ENCODE measurements around the gene COBL. TPM values are rescaled to one million over a fixed set of nuclear protein-coding genes. Genes with fewer than 3 reads are reported as not detected.

Gene COBL
- total RNA-seq, 1 donor from 2014 or later = 6.3 TPM

DNA sequence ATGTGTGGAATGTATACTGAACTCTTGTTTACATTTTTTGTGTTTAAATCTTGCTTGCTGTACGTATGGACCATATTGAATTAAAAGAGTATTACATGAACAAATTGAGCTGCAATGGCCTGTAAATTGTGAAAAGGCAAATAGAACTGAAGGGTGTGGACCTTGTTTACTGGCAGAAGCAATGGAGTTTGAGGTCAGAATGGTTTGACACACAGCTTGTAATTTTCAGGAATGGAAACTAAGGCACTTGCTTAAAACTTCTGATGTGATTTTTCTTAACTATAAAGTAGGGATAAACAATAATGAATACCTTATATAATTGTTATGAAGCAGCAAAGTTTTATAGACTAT, 33.9 kb upstream of the COBL start:
- Mint-ChIP-seq H3K27ac (no peak overlapping the region), H3K27me3 (ENCODE audit: insufficient read depth, low read depth) (peaks cover 4% of the 10 kb centered on the region), H3K9me3 (no peaks in the 10 kb centered on the region), H3K4me1 (no peaks in the 10 kb centered on the region), H3K36me3 (no peaks in the 10 kb centered on the region), H3K4me3 (no peak overlapping the region)
- Histone ChIP-seq H3K9me3 (ENCODE audit: low read depth) (no peaks in the 10 kb centered on the region), H3K9ac (no peak overlapping the region), H2AFZ (replicated peaks) (no peak overlapping the region), H3K36me3 (no peaks in the 10 kb centered on the region), H4K20me1 (ENCODE audit: low read depth) (no peaks in the 10 kb centered on the region), H3K4me2 (no peak overlapping the region), H3K27me3 (no peaks in the 10 kb centered on the region), H3K4me1 (peaks cover 3% of the 10 kb centered on the region), H3K27ac (no peak overlapping the region), H3F3A (ENCODE audit: low read depth) (no peaks in the 10 kb centered on the region), H3K4me3 (no peak overlapping the region), H3K79me2 (ENCODE audit: low read depth) (no peaks in the 10 kb centered on the region)
- no peak for DNase-seq (ENCODE audit: low spot score)
- no peak for TF ChIP-seq CTCF (IDR thresholded peaks at IDR 0.05)
- no peak for TF ChIP-seq EZH2 (IDR thresholded peaks at IDR 0.05)
- TF ChIP-seq EZH2phosphoT487 (IDR thresholded peaks at IDR 0.05) = no peak

- Mint-ChIP-seq H3K27ac (no peak overlapping the region), H3K27me3 (ENCODE audit: insufficient read depth, low read depth) (peaks cover 4% of the 10 kb centered on the region)
These were observed 33.4 kb upstream of the COBL start for GRCh38 chr7:51349820-51350545.

DNA sequence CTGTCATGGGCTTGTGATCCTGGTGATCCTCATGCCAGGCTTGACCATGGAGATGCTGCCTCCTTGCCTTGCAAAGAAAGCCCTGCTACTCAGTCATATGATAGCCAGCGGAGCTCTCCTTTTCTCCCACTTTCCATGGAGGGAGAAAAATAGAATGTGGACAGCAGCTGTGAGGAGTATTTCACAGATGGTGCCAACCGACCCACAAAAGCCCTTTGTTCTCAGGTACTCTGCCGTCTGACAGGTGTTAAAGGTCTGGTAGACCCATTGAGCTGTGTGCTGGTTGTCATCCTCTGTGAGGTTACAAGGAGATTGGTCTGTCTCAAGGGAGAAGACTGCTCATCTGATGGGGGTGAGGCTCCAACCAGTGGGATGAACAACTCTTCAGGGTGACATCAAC, 29.5 kb upstream of the COBL start:
- H2AFZ ChIP-seq (replicated peaks) = no peak overlapping the region
- TF ChIP-seq CTCF (IDR thresholded peaks at IDR 0.05) = no peak
- no peak for TF ChIP-seq EZH2phosphoT487 (IDR thresholded peaks at IDR 0.05)
- no peak for TF ChIP-seq EZH2 (IDR thresholded peaks at IDR 0.05)
- DNase-seq (ENCODE audit: low spot score) = no peak
- no peak overlapping the region for H3K9ac ChIP-seq
- no peaks in the 10 kb centered on the region for H3K36me3 ChIP-seq
- no peaks in the 10 kb centered on the region for H3F3A ChIP-seq (ENCODE audit: low read depth)
- H3K27ac ChIP-seq = no peak overlapping the region
- H3K27me3 ChIP-seq = no peaks in the 10 kb centered on the region
- Mint-ChIP-seq H3K27me3 (ENCODE audit: insufficient read depth, low read depth) (peaks cover 4% of the 10 kb centered on the region), H3K4me1 (no peaks in the 10 kb centered on the region), H3K36me3 (no peaks in the 10 kb centered on the region), H3K9me3 (no peaks in the 10 kb centered on the region), H3K27ac (no peak overlapping the region), H3K4me3 (no peak overlapping the region)
- H3K4me3 ChIP-seq = no peak overlapping the region
- H4K20me1 ChIP-seq (ENCODE audit: low read depth) = no peaks in the 10 kb centered on the region
- no peak overlapping the region for H3K4me2 ChIP-seq
- H3K4me1 ChIP-seq = peaks cover 3% of the 10 kb centered on the region
- H3K79me2 ChIP-seq (ENCODE audit: low read depth) = no peaks in the 10 kb centered on the region
- H3K9me3 ChIP-seq (ENCODE audit: low read depth) = no peaks in the 10 kb centered on the region

More at GRCh38 chr7:51349820-51350545, 33.4 kb upstream of the COBL start:
- Mint-ChIP-seq H3K4me3 (no peak overlapping the region), H3K9me3 (no peaks in the 10 kb centered on the region), H3K4me1 (no peaks in the 10 kb centered on the region), H3K36me3 (no peaks in the 10 kb centered on the region)
- H3K4me1 ChIP-seq = peaks cover 3% of the 10 kb centered on the region
- no peaks in the 10 kb centered on the region for H3K36me3 ChIP-seq
- no peak overlapping the region for H3K27ac ChIP-seq
- no peak for TF ChIP-seq EZH2phosphoT487 (IDR thresholded peaks at IDR 0.05)
- no peak overlapping the region for H2AFZ ChIP-seq (replicated peaks)
- H3F3A ChIP-seq (ENCODE audit: low read depth) = no peaks in the 10 kb centered on the region
- no peaks in the 10 kb centered on the region for H3K9me3 ChIP-seq (ENCODE audit: low read depth)
- DNase-seq (ENCODE audit: low spot score) = no peak
- no peaks in the 10 kb centered on the region for H3K79me2 ChIP-seq (ENCODE audit: low read depth)
- no peaks in the 10 kb centered on the region for H3K27me3 ChIP-seq
- H3K4me2 ChIP-seq = no peak overlapping the region
- no peak overlapping the region for H3K9ac ChIP-seq
- H3K4me3 ChIP-seq = no peak overlapping the region
- H4K20me1 ChIP-seq (ENCODE audit: low read depth) = no peaks in the 10 kb centered on the region

- Histone ChIP-seq H3K4me2 (no peak overlapping the region), H3K4me1 (no peaks in the 10 kb centered on the region), H3K79me2 (ENCODE audit: low read depth) (no peaks in the 10 kb centered on the region), H3K4me3 (no peak overlapping the region), H3K9ac (no peak overlapping the region), H3K9me3 (ENCODE audit: low read depth) (no peaks in the 10 kb centered on the region), H3F3A (ENCODE audit: low read depth) (no peaks in the 10 kb centered on the region), H4K20me1 (ENCODE audit: low read depth) (no peaks in the 10 kb centered on the region), H3K27ac (no peak overlapping the region), H2AFZ (replicated peaks) (no peak overlapping the region), H3K27me3 (no peaks in the 10 kb centered on the region), H3K36me3 (no peaks in the 10 kb centered on the region)
- H3K4me3 Mint-ChIP-seq = no peak overlapping the region
- no peaks in the 10 kb centered on the region for H3K9me3 Mint-ChIP-seq
- H3K27me3 Mint-ChIP-seq (ENCODE audit: insufficient read depth, low read depth) = peaks cover 2% of the 10 kb centered on the region
- no peak overlapping the region for H3K27ac Mint-ChIP-seq
- DNase-seq (ENCODE audit: low spot score) = no peak
- no peaks in the 10 kb centered on the region for H3K36me3 Mint-ChIP-seq
- no peaks in the 10 kb centered on the region for H3K4me1 Mint-ChIP-seq
- TF ChIP-seq CTCF (IDR thresholded peaks at IDR 0.05) = no peak
- no peak for TF ChIP-seq EZH2 (IDR thresholded peaks at IDR 0.05)
- no peak for TF ChIP-seq EZH2phosphoT487 (IDR thresholded peaks at IDR 0.05)
These were observed 28.0 kb upstream of the COBL start for GRCh38 chr7:51344406-51345138.
